EH (cell line): ENCODE measurements around the gene IL2RA.

Experiments used
- DNase-seq: peaks from one replicate; pipeline ENCODE4 v3.0.0-alpha.2; 2015; ENCODE audit warnings: low read depth

The IL2RA gene

GRCh38 chr10:6038071-6038631, 24.0 kb downstream of the IL2RA start:
- DNase-seq: no peak

GRCh38 chr10:6037422-6037821, 24.7 kb downstream of the IL2RA start:
- DNase-seq: no peak

GRCh38 chr10:6036861-6037321, 25.3 kb downstream of the IL2RA start:
- no peak for DNase-seq

- DNase-seq: no peak
Observed at GRCh38 chr10:6035931-6036575, 26.1 kb downstream of the IL2RA start.

GRCh38 chr10:6035101-6035834, 26.9 kb downstream of the IL2RA start:
- no peak for DNase-seq

- no peak for DNase-seq
Observed at GRCh38 chr10:6034371-6034770, 27.8 kb downstream of the IL2RA start.

- DNase-seq: peak; percentile 77
Observed at GRCh38 chr10:6033954-6034353, 28.2 kb downstream of the IL2RA start.

GRCh38 chr10:6030940-6031339, 31.2 kb downstream of the IL2RA start:
- DNase-seq: no peak

- no peak for DNase-seq
Observed at GRCh38 chr10:6030217-6030616, 31.9 kb downstream of the IL2RA start.

- DNase-seq: no peak
Observed at GRCh38 chr10:6027929-6028328, 34.2 kb downstream of the IL2RA start.

- no peak for DNase-seq
Observed at GRCh38 chr10:6025683-6026255, 36.4 kb downstream of the IL2RA start.

GRCh38 chr10:6024334-6024682, 37.9 kb downstream of the IL2RA start:
- no peak for DNase-seq

GRCh38 chr10:6023661-6024333, 38.4 kb downstream of the IL2RA start:
- peak; percentile 94 for DNase-seq

- peak; percentile 36 for DNase-seq
Observed at GRCh38 chr10:6022660-6023059, 39.5 kb downstream of the IL2RA start.

GRCh38 chr10:6020826-6021225, 41.3 kb downstream of the IL2RA start:
- peak; percentile 65 for DNase-seq

- no peak for DNase-seq
Observed at GRCh38 chr10:6019796-6020195, 42.4 kb downstream of the IL2RA start.

GRCh38 chr10:6019010-6019782, 43.0 kb downstream of the IL2RA start:
- no peak for DNase-seq

- no peak for DNase-seq
Observed at GRCh38 chr10:6018422-6018821, 43.7 kb downstream of the IL2RA start.

GRCh38 chr10:6017781-6018354, 44.3 kb downstream of the IL2RA start:
- no peak for DNase-seq

GRCh38 chr10:6014241-6014761, 47.9 kb downstream of the IL2RA start:
- peak; percentile 52 for DNase-seq
